Germinal center (tissue), 1 donor: Measurements from ENCODE around the gene AGAP3.

Experiments
- DNase-seq: peaks from one replicate; pipeline ENCODE4 v3.0.0; 2012; ENCODE audit warnings: mixed read lengths, low spot score

Gene AGAP3

GRCh38 chr7:151137076-151137675, 50.9 kb downstream of the AGAP3 start:
- DNase-seq = no peak

DNA sequence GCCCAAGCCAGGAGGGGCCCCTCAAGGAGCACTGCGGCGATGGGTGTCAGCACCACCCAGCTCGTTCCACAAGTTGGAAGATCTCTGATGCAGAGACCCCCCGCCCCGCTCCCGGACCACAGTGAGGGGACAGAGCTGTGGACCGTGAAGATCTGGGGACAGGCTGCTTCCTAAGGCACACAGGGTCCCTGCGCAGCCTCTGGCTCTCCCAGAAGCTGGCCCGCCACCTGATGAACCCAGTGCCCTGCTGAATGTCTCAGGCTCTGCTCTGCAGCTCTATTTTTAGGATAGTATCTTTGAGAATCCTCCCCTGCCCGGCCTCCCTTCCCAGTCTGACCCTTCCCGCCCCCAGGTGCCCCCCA, 51.5 kb downstream of the AGAP3 start:
- DNase-seq = no peak

DNA sequence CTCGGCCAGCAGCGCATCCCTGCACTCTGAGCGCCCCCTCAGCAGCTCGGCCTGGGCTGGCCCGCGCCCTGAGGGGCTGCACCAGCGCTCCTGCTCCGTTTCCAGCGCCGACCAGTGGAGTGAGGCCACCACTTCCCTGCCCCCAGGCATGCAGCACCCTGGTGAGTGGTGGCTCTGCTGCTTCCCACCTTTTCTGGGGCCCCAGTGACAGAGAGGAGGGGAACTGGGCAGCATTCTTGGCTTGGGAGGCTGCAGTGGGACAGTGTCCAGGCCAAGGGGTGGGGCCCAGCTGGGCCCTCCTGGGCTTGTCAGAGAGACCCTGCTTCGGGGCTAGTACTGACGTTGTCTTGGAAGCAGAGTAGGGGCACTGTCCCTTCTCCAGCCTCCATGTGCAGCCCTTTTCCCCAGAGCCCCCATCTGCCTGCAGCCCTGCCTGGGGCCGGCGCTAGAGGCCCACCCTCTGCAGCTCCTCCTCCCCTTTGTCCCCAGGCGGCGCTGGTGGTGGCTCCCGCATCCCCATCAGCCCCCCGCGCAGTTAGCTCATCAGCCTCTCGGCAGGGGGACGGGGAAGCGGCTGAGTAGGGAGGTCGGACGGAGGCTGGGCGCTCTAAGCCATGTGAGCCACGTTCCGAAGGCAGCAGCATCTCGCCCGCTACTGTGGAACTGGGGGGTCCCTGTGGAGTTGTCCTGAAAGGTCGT, 52.0 kb downstream of the AGAP3 start:
- DNase-seq = no peak

GRCh38 chr7:151139071-151139790, 53.0 kb downstream of the AGAP3 start:
- no peak for DNase-seq

GRCh38 chr7:151139791-151140190, 53.5 kb downstream of the AGAP3 start:
- no peak for DNase-seq

DNA sequence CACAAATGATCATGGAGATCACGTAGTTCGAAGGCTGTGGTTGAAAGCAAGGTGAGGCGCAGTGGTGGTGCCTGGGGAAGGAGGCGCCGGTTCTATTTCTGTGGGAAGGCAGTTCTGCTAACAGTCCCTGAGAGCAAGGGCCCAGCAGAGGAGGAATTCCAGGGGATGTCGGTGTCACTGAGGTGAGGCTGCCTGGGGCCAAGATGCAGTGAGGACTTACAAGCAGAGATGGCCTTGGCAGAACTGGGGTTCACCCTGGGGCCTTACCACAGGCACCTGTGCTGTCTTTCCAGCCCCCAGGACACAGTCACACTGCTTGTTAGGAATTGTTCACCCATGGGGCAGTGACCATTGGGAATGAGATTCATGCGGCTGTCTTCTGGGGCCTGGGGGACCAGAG, 54.6 kb downstream of the AGAP3 start:
- no peak for DNase-seq

GRCh38 chr7:151141311-151141854, 55.1 kb downstream of the AGAP3 start:
- no peak for DNase-seq

- DNase-seq = no peak
These were observed 55.8 kb downstream of the AGAP3 start for GRCh38 chr7:151141855-151142685.

- no peak for DNase-seq
These were observed 56.4 kb downstream of the AGAP3 start for GRCh38 chr7:151142686-151143040.

GRCh38 chr7:151143261-151144015, 57.2 kb downstream of the AGAP3 start:
- no peak for DNase-seq

DNA sequence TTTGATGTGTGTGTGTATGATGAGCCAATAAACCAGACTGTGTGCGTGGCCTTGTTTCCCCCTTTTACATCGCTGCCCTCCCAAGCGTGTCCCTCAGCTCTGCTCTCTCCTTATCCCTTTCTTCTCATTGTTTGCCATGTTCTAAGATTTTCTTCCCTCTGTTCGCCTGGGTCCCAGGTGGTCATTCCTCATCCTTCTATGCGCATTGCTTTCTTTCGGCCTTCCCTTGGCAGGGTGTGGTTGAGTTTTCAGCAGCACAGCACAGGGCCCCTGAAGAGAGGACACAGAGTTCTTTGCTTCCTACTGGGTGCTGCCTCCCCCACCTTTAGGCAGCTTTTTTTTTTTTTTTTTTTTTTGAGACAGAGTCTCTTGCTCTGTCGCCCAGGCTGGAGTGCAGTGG, 58.1 kb downstream of the AGAP3 start:
- DNase-seq = no peak

GRCh38 chr7:151146761-151147160, 60.5 kb downstream of the AGAP3 start:
- DNase-seq = no peak

DNA sequence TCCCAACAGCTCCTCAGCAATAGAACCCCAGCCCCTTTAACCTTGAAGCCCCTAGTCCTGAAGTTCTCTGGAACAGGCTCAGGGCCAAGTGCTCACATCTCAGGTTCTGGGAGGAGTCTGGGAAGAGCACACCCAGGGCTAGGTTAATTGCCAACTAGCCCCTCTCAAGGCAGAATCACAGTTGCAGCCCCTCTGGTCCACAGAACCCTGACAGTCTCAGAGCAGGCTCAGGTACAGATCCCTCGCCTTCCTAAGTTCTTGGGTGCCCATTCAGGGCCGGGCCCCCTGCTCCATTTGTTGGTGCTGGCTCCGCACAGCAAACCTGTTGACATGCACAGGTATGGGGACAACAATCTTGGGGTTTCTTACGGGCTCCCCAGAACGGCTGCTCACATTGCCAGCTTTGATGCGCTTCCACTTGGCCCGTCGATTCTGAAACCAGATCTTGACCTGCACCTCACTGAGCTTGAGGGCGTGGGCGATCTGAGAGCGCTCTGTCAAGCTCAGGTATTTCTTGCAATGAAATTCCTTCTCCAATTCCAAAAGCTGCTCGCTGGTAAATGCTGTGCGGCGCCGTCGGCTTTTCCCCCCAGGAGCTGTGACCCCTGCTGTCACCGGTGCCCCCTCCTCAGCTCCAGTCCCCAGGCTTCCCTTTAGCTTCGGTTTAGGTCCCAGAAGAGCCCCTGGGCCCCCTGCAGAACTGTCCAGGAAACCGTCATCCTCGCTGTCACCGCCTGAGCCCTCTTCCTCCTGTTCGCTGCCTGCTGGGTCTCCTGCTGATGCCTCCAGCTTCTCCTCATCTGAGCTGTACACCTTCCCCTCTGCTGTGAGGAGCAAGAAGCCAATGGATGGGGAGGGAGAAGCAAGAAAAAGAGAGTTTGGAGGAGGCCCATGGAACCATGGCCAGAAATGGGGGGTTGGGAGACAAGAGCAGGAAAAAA, 62.3 kb downstream of the AGAP3 start:
- DNase-seq = no peak

DNA sequence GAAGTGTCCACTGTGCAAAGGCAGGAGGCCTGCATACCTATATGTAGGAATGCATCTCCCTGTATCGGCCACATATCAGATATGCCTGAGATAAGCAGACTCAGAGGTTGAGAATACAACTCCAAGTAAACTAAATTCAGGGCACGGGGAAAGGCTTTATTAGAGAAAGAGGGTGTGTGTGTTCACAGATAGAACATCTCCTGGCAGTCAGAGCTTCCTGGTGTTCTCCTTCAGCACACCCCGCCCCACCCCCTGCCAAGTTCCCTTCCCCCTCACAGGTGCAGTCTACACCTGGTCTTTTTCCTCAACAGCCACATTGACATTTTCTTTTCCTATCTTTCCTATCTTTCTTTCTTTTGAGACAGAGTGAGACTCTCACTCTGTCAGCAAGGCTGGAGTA, 64.1 kb downstream of the AGAP3 start:
- DNase-seq = no peak

GRCh38 chr7:151152643-151153513, 66.6 kb downstream of the AGAP3 start:
- DNase-seq = no peak

DNA sequence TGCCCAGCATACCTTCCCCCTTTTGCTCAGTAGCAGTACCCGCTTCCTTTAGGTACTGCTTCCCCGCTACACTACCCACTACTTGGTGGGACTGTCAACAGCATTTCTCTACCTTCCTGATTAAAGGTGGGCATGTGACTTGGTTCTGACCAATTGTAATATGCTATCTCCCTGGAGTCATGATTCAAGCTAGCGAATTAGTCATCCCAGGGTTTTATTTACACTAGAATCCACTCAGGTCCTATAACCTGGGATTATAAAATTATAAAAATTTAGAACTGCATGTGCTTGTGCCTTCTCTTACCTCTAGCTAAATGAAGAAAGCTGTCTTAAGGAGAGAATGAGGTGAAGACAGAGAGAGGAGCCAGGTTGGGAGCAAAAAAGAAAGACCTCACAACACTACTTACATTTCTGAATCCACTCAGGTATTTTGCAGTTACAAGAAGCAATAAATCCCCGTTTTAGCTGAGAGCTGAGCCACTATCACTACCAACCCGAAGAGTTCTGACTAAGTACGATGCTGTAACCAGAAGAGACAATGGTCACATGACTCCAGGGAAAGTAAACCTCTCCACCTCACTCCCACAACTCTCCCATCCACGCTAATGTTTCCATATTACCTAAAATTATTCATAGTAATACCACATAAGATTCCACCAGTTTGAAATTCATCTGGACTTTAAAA, 71.5 kb downstream of the AGAP3 start:
- DNase-seq = no peak

- DNase-seq = no peak
These were observed 75.5 kb downstream of the AGAP3 start for GRCh38 chr7:151161757-151162156.

- no peak for DNase-seq
These were observed 80.4 kb downstream of the AGAP3 start for GRCh38 chr7:151166629-151167196.
